ENCODE data around the gene ZDHHC9. TPM values are rescaled to one million over a fixed set of nuclear protein-coding genes. Genes with fewer than 3 reads are reported as not detected.

Gene ZDHHC9
- total and polyA plus RNA-seq, 11 donors, result 3.5 to 39.0 (median 13.2) TPM

GRCh38 chrX:129782706-129783105 lies 61.0 kb downstream of the ZDHHC9 start:
- Histone ChIP-seq H3K27me3 (no peaks in the 10 kb centered on the region), H3K27ac (peak overlapping the region in 1 of 12 donors; percentile 87), H3K4me1 (peaks cover 0 to 36% (median 0%) of the 10 kb centered on the region in 12 donors), H3K9me3 (no peaks in the 10 kb centered on the region), H3K4me3 (peak overlapping the region in 1 of 12 donors; percentile 64), H3K36me3 (no peaks in the 10 kb centered on the region)
- intact Hi-C loops (cut with DNase I), result no loop called here
- DNase-seq (no peak), ATAC-seq (no peak)
- TF ChIP-seq, protein P1, sequence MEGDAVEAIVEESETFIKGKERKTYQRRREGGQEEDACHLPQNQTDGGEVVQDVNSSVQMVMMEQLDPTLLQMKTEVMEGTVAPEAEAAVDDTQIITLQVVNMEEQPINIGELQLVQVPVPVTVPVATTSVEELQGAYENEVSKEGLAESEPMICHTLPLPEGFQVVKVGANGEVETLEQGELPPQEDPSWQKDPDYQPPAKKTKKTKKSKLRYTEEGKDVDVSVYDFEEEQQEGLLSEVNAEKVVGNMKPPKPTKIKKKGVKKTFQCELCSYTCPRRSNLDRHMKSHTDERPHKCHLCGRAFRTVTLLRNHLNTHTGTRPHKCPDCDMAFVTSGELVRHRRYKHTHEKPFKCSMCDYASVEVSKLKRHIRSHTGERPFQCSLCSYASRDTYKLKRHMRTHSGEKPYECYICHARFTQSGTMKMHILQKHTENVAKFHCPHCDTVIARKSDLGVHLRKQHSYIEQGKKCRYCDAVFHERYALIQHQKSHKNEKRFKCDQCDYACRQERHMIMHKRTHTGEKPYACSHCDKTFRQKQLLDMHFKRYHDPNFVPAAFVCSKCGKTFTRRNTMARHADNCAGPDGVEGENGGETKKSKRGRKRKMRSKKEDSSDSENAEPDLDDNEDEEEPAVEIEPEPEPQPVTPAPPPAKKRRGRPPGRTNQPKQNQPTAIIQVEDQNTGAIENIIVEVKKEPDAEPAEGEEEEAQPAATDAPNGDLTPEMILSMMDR (IDR thresholded peaks at IDR 0.05), result no peak
- TF ChIP-seq POLR2A (IDR thresholded peaks at IDR 0.05), result no peak
- WGBS, 4 donors, result 75 to 82% (median 80%) methylated on average over 4 of the region's 4 CpGs

- no peak for TF ChIP-seq POLR2A (IDR thresholded peaks at IDR 0.05)
- TF ChIP-seq, protein P1 (IDR thresholded peaks at IDR 0.05), result no peak
- DNase-seq (no peak), ATAC-seq (no peak)
- Histone ChIP-seq H3K4me3 (peak overlapping the region in 2 of 12 donors; percentile 7 to 64), H3K27me3 (no peaks in the 10 kb centered on the region), H3K36me3 (no peaks in the 10 kb centered on the region), H3K9me3 (no peaks in the 10 kb centered on the region), H3K27ac (peak overlapping the region in 1 of 12 donors; percentile 87), H3K4me1 (peaks cover 0 to 44% (median 0%) of the 10 kb centered on the region in 12 donors)
- intact Hi-C loops (cut with DNase I), result no loop called here
- 72 to 92% (median 83%) methylated on average over 8 to 10 of the region's 10 CpGs for WGBS, 4 donors
Observed at GRCh38 chrX:129781680-129782495, 61.8 kb downstream of the ZDHHC9 start.

- peaks cover 0 to 48% (median 0%) of the 10 kb centered on the region in 12 donors for H3K4me1 ChIP-seq
- intact Hi-C loops (cut with DNase I), result no loop called here
- H3K36me3 ChIP-seq, result no peaks in the 10 kb centered on the region
- H3K27ac ChIP-seq, result peak overlapping the region in 2 of 12 donors; percentile 26 to 87
- ATAC-seq (peak in 3 of 4 donors; percentile 35 to 71 (median 52)), DNase-seq (peak in 4 of 5 donors; percentile 19 to 71 (median 43))
- no peaks in the 10 kb centered on the region for H3K27me3 ChIP-seq
- H3K9me3 ChIP-seq, result no peaks in the 10 kb centered on the region
- H3K4me3 ChIP-seq, result peak overlapping the region in 7 of 12 donors; percentile 5 to 64 (median 32)
- TF ChIP-seq, protein P1 (IDR thresholded peaks at IDR 0.05), result no peak
- TF ChIP-seq POLR2A (IDR thresholded peaks at IDR 0.05), result no peak
- 64 to 82% (median 74%) methylated on average over 7 to 8 of the region's 8 CpGs for WGBS, 4 donors
Observed at GRCh38 chrX:129781134-129781672, 62.5 kb downstream of the ZDHHC9 start.

DNA sequence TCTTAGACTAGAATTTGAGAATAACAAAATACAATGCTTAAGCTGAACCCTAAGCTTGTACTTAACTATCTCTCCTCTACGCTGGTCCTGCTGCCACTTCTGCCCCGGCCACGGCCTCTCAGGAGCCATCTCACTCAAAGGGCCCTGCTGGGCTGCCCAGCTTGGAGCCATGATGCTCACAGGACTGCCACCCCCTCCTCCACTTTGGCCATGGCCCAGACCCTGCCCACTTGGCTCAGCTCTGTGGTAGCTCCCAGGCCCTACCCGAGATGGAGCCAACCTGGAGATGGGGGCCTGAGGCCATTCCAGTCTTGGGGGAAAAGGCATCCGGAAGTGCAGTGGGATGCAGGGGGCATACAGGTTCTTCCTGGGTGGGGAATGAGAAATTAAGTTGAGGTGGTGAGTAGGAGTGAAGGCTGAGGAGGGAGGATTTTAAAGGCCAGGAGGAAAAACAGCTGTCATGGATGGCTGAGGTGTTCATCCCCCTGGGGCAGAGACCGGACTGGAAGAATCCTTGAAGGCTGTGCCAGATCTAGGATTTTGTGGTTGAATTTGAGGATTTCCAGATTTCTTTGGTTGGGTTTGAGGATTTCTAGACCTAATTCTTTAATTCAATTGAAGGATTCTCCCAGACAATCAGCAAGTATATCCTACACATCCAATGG lies 63.1 kb downstream of the ZDHHC9 start:
- no peaks in the 10 kb centered on the region for H3K9me3 ChIP-seq
- H3K36me3 ChIP-seq, result no peaks in the 10 kb centered on the region
- intact Hi-C loops (cut with DNase I), result no loop called here
- no peaks in the 10 kb centered on the region for H3K27me3 ChIP-seq
- peak overlapping the region in 8 of 12 donors; percentile 5 to 64 (median 34) for H3K4me3 ChIP-seq
- ATAC-seq (peak in 1 of 4 donors; percentile 12), DNase-seq (no peak)
- H3K4me1 ChIP-seq, result peaks cover 0 to 42% (median 0%) of the 10 kb centered on the region in 12 donors
- H3K27ac ChIP-seq, result peak overlapping the region in 2 of 12 donors; percentile 26 to 87
- WGBS, 4 donors, result 81 to 92% (median 85%) methylated on average over 6 of the region's 6 CpGs
- TF ChIP-seq, protein P1 (IDR thresholded peaks at IDR 0.05), result no peak
- no peak for TF ChIP-seq POLR2A (IDR thresholded peaks at IDR 0.05)

All from heart left ventricle (tissue), 16 donors.